KBM-7 (cell line): Measurements from ENCODE around the gene RYR1.

Experiments
- DNase-seq: peaks from one replicate; pipeline ENCODE4 v3.0.0-alpha.2; 2015
- in situ Hi-C: fragments of 300-500 bp; cut with MboI; formaldehyde crosslinking; loops from 2 replicates; pipeline ENCODE4 v1.14.3; 2020; ENCODE audit warnings: low sequenced_read_pairs, low pct_unique_long_range_greater_than_20kb, mixed read lengths

RYR1 gene

DNA sequence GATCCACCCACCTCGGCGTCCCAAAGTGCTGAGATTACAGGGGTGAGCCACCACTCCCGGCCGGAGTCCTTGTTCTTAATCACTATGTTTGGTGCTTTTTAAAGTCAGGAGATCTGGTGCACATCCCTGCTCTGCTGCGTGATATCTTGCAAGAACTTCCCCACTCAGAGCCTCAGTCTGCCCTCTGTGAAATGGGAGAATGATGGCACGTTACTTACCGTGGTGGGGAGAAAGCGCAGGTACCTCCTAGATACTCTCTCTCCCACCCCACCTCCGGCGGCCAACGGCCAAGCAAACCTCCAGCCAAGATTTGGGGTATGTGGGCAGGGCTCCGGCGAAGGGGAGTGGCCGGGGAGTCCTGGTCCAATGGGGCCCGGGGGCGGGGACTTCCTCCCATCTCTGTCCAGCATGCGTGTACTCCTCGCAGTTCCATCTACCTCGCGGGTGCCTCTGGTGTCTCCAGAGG, at the start of gene RYR1:
Gene RYR1 (plus strand): TSS at position 424 of the 466 bp plus-strand sequence. CDS start 139 bp downstream, outside the sequence.
- in situ Hi-C loops, result no loop called here
- DNase-seq, result peak; percentile 46

DNA sequence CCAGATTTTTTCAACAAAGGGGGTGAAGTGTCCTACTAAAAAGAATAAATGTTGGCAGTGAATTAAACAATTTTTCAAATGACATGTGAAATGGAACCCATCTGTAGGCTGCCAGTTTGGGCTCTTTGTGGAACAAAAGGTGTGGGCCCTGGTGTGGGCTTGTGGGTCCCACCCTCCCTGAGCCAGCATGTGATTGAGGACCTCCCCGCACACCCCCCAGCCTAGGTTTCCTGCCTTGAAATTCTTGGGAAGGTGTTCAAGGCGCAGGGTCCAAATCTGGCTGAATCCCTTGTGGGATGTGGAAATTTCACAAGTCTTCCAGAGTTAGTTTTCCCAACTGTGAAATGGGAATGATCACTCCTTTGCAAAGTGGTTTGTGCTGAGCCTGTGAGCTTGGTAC, 49.7 kb upstream of the RYR1 start:
- DNase-seq, result no peak
- in situ Hi-C loops, result no loop called here

DNA sequence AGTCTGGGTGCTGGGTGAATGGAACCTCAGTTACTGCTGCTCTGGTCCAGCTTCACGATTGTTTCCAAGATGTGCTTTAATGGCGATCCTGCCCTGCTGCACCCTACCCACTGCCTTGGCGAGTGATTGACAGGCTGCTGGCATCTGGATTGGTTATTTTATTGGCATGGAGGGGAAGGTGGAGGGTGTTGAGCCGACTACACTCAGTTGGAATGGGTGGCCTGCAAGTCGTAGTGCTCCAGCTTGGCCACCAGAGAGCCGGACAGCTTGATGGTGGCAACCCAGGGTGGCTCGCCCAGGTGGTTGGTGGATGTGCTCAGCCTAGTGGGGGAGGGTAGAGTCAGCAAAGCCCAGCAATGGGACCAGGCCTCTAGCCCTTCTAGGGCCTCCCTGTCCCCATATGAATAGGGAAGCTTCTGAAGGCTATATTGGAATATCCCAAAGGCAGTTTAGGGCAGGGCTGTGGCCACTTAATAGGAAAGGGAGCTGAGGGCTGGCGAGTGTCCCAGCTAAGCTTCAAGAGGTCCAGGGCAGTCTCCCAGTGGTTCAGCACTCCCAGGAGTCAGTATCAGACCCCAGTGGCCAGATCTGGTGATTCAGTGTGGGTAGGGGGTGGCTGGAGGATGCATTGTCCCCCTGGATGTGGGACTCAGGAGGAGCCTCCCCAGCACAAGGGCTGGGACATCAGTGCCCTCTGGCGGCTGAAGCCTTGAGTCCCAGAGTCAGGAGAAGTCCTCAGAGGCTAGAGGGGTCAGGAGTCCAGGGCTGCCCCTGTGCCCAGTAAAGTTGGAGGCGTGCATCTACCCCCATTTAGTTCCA, 49.1 kb upstream of the RYR1 start:
- in situ Hi-C loops, result no loop called here
- no peak for DNase-seq

DNA sequence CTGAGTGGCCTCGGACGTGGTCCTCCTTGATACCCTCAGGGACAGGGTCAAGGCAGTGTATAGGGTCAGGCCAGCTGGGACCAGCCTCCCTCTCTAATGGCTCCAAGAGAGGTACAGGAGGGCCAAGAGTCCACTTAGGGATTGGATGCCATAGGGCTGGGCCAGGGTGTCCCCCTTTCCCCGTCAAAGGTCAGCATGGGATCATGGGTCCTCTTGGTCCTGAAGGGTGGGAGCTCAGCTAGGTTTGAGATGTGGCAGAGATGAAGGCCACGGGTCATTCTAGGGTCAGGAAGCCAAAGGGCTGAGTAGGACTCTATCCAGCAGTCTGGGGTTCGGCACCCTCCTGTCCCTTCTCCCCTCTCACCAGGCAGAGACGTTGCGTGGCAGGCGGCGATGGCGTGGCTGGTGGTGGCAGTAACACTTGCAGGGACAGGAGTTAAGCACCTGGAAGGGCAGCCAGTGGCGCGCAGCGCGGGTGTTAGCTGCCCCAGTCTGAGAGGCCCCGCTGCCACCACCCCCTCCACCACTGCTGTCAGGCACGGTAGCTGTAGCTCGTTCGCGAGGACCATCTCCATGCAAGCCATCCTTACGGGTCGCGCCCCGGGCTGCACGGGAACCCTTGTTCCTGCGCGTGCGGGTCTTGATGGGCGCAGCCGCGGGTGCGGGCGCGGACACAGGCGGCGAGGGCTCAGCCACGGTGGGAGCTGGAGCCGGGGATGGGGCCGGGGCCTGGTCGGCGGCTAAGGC, 48.3 kb upstream of the RYR1 start:
- in situ Hi-C loops, result no loop called here
- no peak for DNase-seq

DNA sequence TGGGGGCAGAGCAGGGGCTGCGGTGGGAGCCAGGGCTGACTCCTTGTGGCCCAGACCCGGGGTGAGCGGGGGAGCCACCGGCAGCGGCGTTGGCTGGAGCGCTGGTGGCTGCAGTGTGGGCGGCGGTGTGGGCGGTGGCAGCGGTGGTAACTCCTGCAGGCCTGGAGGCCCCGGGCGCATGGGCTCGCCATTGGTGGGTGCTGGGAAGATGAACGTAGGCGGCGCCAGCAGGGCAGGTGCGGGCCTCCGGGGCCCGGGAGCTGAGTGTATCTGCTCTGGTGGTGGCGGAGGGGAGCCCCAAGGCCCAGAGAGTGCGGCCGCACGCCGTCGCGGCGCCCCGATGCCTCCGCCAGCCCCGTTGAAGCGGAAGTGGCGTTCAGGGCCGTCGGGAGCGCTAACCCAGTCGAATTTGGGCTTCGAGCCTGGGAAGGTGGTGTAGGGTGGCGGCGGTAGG, 47.7 kb upstream of the RYR1 start:
- no peak for DNase-seq
- in situ Hi-C loops, result no loop called here

DNA sequence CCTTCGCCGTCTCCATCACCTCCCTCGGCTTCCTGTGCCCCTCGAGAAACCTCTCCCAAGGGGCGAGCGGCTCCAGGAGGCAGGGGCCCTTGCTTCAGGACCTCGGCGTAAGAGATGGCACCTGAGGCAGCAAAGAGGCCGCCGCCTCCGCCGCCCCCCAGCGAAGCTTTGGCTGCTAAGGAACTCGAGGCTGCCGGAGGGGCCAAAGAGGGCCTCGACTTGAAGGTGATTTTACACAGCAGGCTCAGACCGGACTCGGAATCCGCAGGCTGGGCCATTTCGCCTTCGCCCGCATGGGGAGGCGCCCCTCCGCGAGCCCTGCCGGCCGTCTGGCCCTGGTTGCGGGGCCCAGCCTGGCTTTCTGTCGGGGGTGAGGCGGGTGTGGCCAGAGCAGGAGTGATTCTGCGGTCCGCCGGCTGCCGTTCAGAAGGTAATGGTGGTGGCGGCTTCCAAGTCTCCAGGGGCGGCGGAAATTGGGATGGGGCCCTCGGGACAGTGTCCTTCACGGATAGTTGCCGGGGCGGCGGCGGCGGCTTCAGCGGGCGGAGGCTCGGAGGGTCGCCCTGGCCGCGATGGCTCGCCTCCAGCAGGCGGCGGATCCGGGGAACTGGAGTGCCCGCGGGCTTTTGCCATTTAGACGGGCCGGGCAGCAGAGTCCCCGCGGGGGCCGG, 47.1 kb upstream of the RYR1 start:
- DNase-seq, result no peak
- in situ Hi-C loops, result no loop called here

DNA sequence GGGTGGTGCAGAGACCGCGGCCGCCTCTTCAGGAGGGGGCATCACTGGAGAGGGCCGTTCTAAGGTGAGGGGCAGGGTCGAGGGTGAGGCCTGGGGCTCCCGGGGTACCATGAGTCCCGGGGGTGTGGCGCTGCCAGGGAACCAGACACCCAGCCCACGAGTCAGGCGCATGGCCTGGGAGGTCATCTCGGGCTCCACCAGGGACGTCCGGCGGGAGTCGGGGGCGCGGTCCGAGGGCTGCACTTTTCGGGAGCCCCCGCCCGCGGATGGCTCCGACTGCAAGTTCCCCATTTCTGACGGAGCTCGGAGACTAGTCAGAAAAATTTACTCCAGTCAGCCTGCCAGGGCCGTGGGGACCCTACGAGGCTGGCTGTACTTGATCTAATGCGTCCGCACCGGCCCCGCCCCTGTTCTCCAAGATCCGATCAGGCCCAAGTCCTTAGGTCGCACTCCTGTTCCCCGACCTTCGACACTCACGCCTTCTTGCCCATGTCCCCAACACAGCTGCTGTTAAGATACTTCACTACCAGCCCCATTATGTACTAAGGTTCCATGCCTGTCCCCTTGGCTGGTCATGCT, 46.4 kb upstream of the RYR1 start:
- no peak for DNase-seq

DNA sequence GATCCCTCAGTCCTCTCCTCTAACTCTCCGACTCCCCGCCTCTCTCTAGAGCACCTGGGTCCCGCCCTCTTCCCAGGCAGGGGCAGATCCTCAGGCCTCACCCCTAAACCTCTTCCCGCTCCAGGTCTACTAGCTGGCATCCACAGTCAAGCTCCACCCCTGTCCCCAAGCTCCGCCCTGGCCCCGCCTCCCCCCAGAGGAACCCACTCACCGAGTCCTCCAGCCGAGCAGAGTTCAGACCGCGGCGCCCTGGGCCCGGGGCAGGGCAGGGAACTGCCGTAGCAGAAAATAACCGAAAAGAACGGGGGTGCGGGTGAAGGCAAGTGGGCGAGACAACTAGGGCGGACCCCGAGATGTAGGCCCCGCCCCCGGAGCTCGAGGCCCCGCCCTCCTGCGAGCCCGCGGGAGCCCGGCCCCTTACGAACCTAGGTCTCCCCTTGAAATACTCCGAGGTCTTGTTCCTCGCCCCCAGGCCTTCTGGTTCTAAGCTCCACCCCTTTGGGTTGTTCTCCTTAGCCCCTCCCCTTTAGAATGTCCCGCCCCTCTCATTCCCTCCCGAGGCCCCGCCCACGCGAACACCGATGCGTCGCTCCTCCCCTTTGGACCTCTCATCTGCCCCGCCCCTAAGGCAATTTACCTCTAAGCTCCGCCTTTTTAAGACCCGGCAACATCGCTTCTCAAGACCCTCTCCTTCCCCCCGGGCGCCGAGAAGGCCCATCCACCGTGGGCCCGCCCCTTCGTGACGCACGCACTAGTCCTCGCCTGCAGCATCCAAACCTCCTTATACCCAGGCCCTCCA, 45.7 kb upstream of the RYR1 start, which contains the start of gene GGN:
Gene GGN (minus strand): TSS at position 485 of the 799 bp plus-strand sequence. CDS start 773 bp downstream, outside the sequence.
- in situ Hi-C loops, result no loop called here
- peak; percentile 86 for DNase-seq

More for the DNA sequence above, 46.4 kb upstream of the RYR1 start:
- in situ Hi-C loops, result no loop called here

DNA sequence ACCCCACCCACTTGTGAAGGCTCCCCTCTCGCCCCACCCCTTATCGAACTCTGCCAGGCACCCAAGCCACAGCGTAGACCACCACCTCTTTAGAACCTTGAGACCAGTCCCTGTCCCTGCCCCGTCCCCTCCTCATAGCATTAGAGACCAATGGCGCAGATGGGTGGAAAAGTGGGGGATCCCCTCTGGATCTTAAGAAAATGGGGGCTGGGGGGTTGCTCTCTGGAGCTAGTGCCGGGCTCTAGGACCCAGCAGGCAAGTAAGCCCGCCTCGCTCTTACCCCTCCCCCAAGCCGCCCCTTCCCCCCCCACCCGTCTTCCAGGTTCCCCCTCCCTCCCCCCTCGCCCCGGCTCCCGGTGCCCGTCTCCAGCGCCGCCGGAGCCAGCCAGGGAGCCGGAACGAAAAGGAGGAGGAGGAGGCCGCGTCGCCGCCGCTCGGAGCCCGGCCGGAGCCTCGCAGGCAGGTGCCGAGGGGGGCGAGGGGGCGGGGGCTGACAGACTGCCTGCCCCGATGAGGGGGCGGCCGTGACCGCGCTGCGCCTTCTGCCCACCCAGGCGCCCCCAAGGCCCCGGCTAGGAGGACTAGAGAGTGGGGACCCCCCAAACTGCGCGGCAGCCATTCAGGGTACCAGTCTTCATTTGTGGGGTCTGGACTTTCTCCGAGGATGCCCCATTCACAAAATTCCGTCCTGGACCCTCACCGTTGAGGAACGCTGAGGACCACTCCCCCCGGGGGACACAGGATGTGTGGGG, 45.0 kb upstream of the RYR1 start, which contains the start of gene SPRED3:
Gene SPRED3 (plus strand): TSS at position 349 of the 752 bp plus-strand sequence. CDS start 1,606 bp downstream, outside the sequence.
- in situ Hi-C loops, result no loop called here
- no peak for DNase-seq

DNA sequence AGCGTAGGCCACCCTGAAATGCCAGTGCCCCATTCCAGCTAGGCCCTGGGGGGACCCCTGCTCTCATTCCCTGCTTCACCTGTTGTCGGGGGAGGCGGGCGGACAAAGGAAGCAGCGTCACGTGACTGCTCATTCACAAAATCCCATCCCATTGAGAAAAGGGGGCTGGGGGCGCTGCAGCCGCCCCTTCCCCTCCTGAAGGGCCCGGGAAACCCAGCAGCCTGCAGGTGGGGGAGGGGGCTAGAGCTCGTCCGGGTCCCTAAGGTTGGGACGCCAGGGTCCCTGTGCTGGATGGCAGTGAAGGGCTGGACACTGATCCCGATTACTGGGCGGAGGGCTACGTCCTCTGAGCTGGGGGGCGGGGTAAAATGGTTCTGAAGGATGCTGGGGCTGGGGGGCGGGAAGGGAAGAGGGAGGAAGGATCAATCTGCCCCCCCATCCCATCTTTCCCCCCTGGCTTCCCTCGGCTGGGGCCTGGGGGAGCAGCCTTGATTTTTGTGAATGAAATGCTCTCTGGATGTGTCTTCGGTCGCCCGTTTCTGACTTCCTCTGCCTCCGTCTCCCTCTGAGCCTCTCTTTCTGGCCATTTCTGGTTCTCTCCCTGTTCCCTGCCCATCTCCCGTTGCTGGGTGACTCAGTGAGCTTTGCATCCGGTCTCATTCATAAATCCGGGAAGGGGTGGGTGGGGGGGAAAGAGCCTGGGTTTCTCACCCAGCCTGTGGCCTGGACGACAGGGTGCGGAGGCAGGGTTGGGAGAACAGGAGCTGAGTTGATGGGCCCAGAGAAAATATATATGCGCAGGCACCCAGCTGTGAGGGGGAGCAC, 44.2 kb upstream of the RYR1 start:
- in situ Hi-C loops, result no loop called here
- no peak for DNase-seq

DNA sequence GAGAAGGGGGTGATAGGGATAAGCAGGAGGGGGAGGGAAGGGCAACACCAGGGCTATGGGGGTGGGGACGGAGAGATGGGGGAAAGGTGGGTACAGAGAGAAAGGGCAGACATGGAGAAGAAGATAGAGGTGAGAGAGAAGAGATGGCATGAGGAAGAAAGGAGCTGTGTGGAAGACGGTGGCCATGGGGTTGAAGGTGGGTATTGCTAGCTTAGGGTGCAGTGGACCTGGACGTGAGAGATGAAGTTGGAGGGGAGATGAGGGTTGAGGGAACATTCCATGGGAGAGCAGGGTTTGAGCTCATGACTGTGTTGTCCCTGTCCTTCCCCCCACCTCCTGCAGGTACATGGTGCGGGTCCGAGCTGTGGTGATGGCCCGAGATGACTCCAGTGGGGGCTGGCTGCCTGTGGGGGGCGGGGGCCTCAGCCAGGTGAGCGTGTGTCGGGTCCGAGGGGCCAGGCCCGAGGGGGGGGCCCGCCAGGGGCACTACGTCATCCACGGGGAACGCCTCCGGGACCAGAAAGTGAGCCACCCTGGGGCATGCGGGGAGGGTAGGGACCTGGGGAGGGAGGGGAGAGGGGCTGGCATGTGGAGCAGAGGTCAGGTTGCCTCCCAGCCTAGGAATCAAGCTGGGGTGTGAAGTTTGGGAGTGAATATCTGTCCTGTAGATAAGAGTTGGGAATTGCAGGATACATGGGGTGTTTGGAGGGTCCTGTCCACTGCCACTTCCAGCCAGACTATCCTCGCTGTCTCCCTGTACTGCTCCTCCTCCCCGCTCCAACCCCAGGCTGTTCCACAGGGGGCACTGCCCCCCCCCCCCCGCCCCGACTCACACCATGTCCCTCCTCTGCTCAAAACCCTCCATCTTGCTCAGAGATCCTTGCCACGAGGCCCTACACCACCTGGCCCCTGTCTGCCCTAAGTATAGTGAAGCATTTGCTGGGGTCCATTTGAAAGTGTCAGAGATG, 43.2 kb upstream of the RYR1 start:
- in situ Hi-C loops, result no loop called here
- no peak for DNase-seq

DNA sequence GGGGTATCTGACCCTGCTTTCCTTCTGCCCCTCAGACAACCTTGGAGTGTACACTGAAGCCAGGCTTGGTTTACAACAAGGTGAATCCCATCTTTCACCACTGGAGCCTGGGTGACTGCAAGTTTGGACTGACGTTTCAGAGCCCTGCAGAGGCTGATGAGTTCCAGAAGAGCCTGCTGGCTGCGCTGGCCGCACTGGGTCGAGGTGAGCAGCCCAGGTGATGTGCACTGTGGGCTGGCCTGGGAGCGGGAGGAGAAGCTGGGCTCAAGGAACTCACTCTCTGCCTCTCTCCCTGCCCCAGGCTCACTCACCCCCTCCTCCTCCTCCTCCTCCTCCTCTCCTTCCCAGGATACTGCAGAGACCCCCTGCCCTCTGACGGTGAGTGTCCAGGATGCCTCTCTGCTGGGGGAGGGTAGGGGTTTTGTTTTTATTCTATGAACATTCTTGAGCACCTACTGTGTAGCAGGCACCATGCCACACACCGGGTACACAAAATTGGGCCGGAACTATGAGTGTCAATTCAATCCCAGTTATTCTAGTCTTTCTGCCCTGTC, 41.5 kb upstream of the RYR1 start:
- DNase-seq, result no peak
- in situ Hi-C loops, result no loop called here

DNA sequence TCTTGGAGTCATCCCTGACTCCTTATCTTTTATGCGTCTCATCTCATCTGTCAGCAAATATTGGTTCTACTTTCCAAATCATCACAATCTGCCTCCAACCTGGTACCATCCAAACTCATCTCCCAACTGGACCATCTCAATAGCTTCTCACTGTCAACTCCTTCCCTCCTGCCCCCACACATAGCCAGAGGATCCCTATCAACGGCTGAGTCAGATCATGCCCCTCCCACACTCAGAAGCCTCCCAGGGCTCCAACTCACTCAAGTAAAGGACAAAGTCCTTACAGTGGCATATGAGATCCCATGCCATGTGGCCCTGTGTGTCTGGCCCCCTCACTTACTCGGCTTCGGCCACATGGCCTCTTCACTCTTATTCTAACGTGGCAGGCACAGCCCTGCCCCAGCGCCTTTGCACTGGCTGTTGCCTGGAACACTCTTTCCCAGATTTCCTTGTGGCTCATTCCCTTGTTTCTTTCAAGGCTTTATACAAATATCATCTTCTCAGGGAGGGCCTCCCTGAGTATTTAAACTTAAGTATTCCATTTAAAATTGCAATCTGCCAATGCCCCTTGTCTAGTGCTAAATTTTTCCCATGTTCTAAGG, 40.7 kb upstream of the RYR1 start:
- DNase-seq, result no peak
- in situ Hi-C loops, result no loop called here

DNA sequence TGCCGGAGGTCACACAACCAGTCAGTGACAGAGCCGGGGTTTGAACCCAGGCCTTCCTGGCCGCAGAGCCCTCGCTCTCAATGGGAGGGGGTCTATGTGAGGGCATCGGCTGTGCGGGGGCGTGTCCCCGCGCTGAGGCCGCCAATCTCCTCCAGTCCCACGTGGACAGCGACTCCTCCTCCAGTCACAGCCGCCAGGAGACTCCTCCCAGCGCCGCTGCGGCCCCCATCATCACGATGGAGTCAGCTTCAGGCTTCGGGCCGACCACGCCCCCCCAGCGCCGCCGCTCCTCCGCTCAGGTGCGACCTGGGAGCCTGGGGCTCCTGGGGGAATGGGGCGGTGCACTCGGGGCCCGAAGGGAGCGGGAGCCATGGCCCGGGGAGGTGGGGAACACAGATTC, 39.0 kb upstream of the RYR1 start:
- in situ Hi-C loops, result no loop called here
- no peak for DNase-seq

DNA sequence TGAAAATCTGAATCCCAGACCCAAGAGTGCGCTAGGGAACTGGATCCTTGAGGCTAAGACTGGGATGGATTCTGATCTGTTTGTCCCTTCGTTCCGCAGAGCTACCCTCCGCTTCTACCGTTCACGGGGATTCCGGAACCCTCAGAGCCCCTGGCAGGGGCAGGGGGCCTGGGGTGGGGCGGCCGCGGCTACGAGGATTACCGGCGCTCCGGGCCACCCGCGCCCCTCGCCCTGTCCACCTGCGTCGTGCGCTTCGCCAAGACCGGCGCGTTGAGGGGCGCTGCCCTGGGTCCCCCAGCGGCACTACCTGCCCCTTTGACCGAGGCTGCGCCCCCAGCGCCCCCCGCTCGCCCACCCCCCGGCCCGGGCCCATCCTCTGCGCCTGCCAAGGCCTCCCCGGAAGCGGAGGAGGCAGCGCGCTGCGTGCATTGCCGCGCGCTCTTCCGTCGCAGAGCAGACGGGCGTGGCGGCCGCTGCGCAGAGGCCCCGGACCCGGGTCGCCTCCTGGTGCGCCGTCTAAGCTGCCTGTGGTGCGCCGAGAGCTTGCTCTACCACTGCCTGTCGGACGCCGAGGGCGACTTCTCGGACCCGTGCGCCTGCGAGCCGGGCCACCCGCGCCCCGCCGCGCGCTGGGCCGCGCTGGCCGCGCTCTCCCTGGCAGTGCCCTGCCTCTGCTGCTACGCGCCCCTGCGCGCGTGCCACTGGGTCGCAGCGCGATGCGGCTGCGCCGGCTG, 37.9 kb upstream of the RYR1 start:
- in situ Hi-C loops, result no loop called here
- no peak for DNase-seq
